Daoy (cell line): ENCODE measurements around the gene POLD1. TPM values are rescaled to one million over a fixed set of nuclear protein-coding genes. Genes with fewer than 3 reads are reported as not detected.
A peak's percentile ranks its signal among the peaks of the same experiment; 100 is the strongest.

Experiments used
- DNase-seq: peaks from one replicate; pipeline ENCODE4 v3.0.0-alpha.2; 2015; ENCODE audit warnings: low read depth
- total RNA-seq: library from RNA; depleted of rRNA; stranded (reverse); fragments of >200 nt; shearing (Covaris generic); gene quantifications from 2 replicates; pipeline ENCODE4 v1.2.3, GENCODE V29; 2014

POLD1 gene
- total RNA-seq, 1 experiment from 2014 or later, result 99.5 TPM

GRCh38 chr19:50418176-50419021 is 34.3 kb downstream of the POLD1 start, which contains the start of gene SPIB:
SPIB (plus strand) TSS chr19:50418938; CDS start chr19:50418963, 25 bp downstream.
- DNase-seq, result no peak

GRCh38 chr19:50419022-50419579 is 35.0 kb downstream of the POLD1 start:
- no peak for DNase-seq

DNA sequence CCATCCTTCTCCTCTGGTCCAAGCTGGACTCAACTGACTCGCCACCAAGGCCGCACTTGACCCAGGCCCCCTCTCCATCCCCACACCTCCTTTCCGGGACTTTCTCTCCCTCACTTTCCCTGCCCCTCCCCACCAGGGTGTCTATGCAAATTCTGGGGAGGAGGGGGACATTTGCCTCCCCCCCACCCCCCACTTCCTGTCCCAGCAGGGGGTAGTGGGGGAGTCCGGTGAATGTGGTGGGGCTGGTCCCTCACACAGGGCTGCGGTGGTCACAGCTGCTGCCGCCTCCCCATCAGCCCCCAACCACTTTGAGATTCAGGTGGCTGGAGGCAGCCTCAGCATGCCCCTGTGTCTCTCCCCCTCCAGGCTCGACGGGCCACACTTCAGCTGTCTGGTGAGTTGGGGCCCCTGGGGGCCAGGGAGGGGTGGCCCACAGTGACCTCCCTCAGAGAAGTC is 35.5 kb downstream of the POLD1 start:
- DNase-seq, result no peak

DNA sequence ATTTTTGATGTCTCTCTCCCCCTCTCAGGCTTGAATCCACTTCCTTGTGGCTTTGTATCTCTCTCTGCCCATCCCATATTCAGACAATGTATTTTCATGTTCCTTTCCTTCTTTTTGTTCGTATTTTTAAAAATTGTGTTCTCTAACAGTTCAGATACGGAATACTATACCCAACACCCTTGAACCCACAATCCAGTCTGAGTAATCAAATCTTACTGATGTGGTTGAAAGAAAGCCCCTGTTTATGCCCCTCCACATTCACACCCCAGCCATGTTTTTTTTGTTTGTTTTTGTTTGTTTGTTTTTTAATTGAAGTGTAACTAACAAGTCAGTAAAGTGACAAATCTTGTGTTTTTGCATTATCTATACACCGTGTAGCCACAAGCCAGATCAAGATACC is 36.0 kb downstream of the POLD1 start:
- no peak for DNase-seq

- no peak for DNase-seq
Measured at GRCh38 chr19:50420808-50421207, 36.7 kb downstream of the POLD1 start.

- DNase-seq, result no peak
Measured at GRCh38 chr19:50422397-50423278, 38.5 kb downstream of the POLD1 start.

- no peak for DNase-seq
Measured at GRCh38 chr19:50423279-50424113, 39.3 kb downstream of the POLD1 start.

DNA sequence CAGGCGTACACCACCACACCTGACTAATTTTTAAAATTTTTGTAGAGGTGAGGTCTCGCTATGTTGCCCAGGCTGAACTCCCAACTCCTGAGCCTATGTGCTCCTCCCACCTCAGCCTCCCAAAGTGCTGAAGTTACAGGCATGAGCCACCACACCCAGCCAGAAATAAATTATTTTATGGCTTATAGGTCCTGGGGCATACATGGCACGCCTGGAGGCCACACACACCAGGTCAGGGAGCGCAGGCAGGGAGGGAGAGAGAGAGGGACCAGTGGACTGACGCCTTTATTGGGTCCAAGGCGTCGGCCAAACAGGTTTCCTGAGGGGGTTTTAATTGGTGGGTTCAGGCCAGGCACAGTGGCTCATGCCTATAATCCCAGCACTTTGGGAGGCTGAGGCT is 41.4 kb downstream of the POLD1 start:
- no peak for DNase-seq

DNA sequence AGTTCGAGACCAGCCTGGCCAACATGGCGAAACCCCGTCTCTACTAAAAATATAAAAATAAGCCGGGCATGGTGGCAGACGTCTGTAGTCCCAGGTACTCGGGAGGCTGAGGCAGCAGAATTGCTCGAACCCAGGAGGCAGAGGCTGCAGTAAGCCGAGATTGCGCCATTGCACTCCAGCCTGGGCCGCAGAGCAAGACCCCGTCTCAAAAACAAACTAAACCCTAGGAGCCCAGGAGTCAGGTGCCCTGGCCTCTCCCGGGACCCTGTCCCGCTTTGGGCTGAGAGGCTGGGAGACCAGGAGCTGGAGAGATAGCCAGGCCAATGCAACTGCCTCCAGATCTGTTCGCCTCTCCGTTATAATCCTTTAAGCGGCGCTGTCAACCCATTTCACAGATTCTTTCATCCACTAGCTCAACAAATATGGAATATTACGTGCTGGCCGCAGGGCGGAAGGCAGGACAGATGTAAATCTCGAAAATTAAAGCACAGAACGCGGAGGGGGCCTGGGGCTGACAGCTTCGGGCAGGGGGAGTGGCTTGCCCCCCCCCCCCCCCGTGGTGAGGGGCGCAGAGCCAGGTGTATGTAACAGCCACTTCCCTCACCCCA is 43.3 kb downstream of the POLD1 start:
- no peak for DNase-seq

DNA sequence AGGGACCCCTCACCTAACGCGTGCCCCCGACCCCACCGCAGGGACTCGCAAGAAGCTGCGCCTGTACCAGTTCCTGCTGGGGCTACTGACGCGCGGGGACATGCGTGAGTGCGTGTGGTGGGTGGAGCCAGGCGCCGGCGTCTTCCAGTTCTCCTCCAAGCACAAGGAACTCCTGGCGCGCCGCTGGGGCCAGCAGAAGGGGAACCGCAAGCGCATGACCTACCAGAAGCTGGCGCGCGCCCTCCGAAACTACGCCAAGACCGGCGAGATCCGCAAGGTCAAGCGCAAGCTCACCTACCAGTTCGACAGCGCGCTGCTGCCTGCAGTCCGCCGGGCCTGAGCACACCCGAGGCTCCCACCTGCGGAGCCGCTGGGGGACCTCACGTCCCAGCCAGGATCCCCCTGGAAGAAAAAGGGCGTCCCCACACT is 43.9 kb downstream of the POLD1 start:
- DNase-seq, result peak; percentile 58

DNA sequence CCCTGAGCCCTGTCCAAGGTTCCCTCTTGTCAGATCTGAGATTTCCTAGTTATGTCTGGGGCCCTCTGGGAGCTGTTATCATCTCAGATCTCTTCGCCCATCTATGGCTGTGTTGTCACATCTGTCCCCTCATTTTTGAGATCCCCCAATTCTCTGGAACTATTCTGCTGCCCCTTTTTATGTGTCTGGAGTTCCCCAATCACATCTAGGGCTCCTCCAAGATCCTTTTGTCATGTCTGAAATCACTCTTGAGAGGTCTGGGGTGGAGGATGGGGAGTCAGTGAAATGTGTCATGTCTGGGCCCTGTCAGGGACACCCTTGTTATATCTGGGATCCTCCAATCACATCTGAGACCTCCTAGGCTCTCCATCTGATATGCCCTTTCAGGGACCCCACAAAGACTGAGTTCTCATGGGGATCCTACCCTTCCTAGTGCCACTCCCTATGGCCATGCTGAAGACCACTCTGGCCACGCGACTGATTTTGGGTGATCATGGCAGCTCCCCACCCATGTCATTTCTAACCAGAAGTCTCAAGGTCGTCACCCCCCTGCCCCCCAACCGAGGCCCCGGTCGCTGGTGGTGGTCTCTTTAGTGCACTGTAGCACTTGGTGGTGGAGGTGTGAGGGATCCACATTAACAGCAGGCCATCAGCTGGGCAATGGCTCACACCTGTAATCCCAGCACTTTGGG is 44.8 kb downstream of the POLD1 start:
- no peak for DNase-seq

DNA sequence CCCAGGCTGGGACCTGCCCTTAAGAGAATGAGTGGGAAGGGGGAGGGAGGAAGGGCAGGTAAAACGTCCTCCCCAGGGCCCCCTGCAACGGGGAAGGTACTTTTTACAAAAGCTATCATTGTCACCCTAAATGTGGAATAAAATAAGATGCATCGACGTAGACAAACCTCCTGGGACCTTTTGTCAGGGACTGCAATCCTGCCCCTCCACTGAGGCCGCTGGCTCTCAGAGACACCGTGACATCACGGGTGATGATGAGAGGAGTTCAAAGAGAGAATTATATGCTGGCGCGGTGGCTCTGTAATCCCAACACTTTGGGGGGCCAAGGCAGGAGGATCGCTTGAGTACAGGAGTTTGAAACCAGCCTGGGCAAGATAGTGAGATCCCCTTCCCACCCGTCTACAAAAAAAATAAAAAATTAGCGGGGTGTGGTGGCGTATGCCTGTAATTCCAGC is 46.8 kb downstream of the POLD1 start:
- no peak for DNase-seq

GRCh38 chr19:50431343-50432220 is 47.4 kb downstream of the POLD1 start:
- peak; percentile 78 for DNase-seq

DNA sequence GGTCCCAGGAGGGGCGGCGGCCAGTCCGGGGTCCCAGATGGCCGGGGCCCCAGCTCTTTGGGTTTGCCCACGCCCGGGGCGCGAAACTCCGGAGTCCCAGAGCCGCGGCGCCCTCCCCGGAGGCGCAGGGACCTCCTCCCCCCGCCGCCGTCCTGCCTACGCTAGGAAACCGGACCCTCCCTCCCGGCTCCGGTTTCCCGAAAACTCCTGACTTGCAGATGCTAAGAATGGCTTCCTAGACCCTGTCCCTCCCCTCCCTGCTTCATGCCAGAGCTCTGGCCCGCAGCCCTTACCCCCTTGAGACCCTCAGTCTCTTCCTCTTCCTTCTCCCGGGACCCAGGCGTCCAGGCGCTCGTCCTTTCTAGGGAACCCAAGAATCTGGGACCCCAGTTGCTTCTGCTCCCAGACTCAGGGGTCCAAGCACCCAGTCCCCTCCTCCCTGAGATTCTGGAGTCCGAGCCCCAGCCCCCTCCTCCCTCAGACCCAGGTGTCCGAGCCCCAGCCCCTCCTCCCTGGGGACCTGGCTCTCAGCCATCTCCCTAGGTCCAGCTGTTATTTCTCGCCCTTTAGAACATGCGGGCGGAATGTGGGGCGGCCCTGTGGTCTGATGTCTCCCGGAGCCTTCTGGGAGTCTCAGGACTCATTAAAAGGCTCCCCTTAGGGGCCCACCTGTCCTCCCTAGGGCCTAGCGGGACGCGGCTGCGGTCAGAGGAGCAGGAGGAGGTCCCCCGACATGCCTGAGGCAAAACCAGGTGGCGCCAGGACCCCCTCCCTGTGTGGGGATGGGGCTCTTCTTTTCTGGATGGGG is 48.3 kb downstream of the POLD1 start, which contains the start of gene MYBPC2:
TSS of gene MYBPC2 (plus strand) at position 672 of the 808 bp plus-strand sequence. CDS start at position 734, 62 bp downstream.
- DNase-seq, result peak; percentile 21

DNA sequence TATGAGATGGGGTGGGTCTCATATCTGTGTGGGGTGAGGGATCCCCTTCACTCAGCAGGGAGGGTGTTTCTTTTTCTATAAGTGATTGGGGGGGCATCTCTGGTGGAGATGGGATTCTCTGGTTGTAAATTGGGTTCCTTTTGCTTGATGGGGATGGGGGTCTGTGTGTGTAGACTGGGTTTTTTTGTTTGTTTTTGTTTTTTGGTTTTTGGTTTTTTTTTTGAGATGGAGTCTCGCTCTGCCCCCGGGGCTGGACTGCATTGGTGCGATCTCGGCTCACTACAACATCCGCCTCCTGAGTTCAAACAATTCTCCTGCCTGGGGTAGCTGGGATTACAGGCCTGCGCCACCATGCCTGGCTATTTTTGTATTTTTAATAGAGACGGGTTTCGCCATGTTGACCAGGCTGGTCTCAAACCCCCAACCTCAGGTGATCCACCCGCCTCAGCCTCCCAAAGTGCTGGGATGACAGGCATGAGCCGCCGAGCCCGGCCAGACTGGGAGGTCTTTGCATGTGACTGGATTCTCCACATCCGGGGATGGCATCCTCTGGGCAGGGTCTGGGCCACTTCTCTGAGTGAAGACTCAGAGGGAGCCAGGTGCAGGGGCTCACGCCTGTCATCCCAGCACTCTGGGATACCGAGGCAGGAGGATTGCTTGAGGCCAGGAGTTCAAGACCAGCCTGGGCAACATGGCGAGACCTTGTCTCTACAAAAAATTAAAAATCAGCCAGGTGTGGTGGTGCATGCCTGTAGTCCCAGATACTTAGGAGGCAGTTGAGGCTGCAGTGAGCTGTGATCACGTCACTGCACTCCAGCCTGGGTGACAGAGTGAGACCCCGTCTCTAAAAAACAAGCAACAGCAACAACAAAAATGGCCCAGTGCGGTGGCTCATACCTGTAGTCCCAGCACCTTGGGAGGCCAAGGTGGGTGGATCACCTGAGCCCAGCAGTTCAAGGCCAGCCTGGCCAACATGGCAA is 49.3 kb downstream of the POLD1 start:
- no peak for DNase-seq

GRCh38 chr19:50434525-50434924 is 50.4 kb downstream of the POLD1 start:
- DNase-seq, result peak; percentile 38

DNA sequence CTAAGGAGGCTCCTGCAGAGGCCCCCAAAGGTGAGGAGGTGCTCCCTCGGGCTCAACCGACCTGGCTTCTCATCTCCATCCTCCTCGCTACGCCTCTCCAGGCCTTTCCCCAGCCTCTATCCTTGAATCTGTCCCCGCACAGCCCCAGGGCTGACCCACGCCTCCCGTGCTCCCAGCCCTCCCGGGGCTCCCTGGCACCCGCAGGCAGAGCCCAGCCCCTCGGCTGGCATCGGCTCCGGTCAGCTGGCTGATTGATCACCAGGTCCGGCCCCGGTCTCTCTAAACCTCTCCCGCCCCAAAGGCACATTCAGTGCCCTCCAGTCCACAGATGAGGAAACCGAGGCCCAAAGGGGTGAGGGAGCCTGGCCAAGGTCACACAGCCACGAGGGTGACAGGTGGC is 51.1 kb downstream of the POLD1 start:
- no peak for DNase-seq
